ENCODE results near the gene MCRS1. TPM values are rescaled to one million over a fixed set of nuclear protein-coding genes. Genes with fewer than 3 reads are reported as not detected.

The MCRS1 gene
- polyA plus RNA-seq, 3 donors: 26.5 to 42.7 (median 38.3) TPM

DNA sequence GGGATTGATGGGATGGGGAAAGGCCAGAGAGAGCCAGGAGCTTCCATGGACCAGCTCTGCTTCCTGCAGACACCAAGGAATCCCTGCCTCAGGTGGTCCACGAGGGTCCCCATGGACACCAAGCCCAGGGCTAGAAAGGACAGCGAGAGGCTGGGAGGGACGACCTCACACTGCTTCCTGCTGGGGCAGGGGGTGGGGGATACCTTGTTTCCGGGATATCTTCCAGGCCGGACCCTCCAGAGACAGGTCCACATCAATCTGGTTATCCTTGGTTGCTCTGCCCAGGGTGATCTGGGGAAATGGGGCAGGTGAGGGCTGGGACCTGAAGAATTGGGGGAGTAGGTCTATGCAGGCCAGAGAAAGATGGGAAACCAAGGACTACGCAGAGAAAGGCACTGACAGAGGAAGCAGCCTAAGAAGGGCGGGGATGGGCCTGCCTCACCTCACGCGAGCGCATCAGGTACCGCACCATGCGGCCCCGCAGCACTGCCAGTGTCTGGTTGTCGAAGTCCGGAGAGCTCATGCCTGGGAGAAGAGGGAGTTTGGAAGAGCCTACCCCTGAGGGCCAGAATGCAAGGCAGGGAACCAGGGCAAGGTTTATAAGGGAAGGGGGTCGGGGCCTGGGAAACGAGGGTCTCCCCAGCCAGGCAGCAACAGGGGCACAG, 8.8 kb downstream of the MCRS1 start:
- no peak overlapping the region for H3K27ac ChIP-seq (ENCODE audit: low read depth, low read length)
- 93 to 95% (median 95%) methylated on average over 17 of the region's 17 CpGs for WGBS, 3 donors

DNA sequence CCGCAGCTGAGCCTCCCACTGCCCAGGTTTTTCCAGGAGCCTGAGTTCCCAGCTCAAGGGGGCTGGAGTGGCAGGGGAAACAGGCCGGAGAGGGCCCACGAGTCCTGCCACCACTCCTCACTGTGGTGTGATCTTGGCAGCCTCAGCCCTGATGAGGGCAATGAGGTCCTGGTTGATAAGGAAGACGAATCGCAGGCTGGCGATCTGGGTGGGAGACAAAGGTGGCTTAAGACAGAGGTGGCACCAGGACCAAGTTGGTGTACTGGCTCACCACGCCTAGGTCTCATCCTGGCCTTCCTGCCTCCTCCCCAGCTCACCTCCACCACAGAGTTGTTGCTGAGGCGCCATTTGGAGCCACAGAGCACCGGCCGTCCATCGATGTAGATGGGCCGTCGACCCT, 9.4 kb downstream of the MCRS1 start:
- H3K27ac ChIP-seq (ENCODE audit: low read depth, low read length): no peak overlapping the region
- 87 to 93% (median 91%) methylated on average over 13 of the region's 13 CpGs for WGBS, 3 donors

DNA sequence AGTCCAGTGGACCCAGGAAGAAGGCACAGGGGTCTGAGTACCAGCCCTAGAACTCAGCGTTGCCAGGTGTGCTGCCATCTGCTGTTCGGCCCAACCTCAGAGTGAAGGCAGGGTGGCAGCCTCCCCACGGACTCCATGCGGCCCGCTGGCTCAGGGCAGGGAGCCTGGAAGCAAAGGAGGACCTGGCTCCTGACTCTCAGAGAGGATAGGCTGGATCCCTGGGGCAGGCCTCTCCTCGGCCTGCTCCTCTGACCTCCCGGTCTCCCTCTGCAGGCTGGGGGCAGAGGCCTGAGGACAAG, 10.1 kb downstream of the MCRS1 start:
- H3K27ac ChIP-seq (ENCODE audit: low read depth, low read length): no peak overlapping the region
- 70 to 81% (median 79%) methylated on average over 6 to 7 of the region's 7 CpGs for WGBS, 3 donors

DNA sequence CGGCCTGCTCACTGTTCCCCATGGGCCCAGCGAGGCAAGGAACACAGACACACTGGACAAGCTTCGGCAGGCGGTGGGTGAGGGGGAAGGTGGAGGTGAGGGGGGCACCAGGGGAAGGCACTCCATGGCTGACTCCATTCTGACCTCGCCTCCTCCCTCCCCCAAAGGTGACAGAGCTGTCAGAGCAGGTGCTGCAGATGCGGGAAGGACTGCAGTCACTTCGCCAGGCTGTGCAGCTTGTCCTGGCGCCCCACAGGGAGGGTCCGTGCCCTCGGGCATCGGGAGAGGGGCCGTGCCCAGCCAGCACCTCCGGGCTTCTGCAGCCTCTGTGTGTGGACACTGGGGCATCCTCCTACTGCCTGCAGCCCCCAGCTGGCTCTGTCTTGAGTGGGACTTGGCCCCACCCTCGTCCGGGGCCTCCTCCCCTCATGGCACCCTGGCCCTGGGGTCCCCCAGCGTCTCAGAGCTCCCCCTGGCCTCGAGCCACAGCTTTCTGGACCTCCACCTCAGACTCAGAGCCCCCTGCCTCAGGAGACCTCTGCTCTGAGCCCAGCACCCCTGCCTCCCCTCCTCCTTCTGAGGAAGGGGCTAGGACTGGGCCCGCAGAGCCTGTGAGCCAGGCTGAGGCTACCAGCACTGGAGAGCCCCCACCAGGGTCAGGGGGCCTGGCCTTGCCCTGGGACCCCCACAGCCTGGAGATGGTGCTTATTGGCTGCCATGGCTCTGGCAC, 10.6 kb downstream of the MCRS1 start:
- 84 to 90% (median 88%) methylated on average over 18 of the region's 18 CpGs for WGBS, 3 donors

DNA sequence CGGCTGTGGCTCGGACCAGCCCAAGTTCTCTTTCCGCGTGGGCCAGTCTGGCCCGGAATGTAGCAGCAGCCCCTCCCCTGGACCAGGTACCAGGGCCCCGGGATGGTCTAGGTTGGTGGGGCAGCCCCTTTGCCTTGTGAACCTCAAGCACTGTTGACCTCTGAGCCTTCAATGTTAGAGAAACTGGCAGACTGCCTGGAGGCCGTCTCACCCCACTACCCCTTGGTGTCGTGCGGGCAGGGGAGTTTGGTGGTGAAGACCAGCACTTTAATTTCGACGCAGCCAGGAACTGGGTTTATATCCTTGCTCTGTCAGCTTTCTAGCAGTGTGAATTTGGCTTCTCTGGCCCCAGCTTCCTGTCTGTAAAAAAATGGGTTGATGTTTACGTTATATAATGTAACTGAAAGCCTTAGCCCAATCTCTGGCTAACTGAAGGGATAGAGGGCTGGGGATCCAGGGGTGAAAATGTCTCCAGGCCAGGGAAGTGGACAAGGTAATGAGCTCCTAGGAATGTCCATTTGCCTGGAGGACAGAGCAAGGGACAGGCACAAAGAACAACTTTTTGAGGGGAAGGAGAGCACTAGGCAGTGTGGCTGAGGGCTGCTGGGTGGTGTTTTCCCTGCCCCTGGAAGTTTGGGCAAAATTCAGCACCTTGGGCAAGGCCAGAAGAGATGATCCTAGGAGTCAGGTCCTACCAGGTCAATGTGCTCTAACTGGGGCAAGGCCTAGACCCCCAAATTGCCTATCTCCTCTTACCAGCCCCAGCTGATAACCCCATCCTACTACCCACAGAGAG, 11.4 kb downstream of the MCRS1 start:
- 69 to 78% (median 76%) methylated on average over 12 of the region's 12 CpGs for WGBS, 3 donors

More for the DNA sequence above, 10.6 kb downstream of the MCRS1 start:
- no peak overlapping the region for H3K27ac ChIP-seq (ENCODE audit: low read depth, low read length)

DNA sequence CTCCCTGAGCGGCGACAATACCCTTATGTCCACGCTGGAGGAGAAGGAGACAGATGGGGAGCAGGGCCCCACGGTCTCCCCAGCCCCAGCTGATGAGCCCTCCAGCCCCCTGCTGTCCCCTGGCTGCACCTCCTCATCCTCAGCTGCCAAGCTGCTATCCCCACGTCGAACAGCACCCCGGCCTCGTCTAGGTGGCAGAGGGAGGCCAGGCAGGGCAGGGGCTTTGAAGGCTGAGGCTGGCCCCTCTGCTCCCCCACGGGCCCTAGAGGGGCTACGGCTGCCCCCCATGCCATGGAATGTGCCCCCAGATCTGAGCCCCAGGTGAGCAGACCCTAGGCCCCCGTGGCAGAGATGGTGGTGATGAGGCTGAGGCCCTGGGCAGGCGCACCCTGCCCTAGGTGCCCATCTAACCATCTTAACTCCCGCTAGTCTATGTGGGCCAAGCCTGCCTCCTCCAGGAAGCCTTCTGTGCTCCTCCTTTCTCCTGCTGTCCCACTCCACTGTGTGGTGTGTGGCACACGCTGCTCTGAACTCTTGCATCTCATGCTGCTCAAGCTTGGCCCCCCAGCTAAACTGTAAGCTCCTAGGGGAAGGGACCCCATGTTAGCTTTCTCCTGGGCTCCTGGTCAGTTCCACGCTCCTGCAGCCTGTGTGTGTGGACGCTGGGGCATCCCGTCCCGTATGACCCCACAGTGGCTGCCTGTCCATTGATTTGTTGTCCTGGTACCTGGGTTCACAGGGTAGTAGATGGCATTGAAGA, 12.1 kb downstream of the MCRS1 start:
- no peak overlapping the region for H3K27ac ChIP-seq (ENCODE audit: low read depth, low read length)
- 77 to 89% (median 80%) methylated on average over 17 to 18 of the region's 18 CpGs for WGBS, 3 donors

More for the DNA sequence above, 11.4 kb downstream of the MCRS1 start:
- no peak overlapping the region for H3K27ac ChIP-seq (ENCODE audit: low read depth, low read length)

DNA sequence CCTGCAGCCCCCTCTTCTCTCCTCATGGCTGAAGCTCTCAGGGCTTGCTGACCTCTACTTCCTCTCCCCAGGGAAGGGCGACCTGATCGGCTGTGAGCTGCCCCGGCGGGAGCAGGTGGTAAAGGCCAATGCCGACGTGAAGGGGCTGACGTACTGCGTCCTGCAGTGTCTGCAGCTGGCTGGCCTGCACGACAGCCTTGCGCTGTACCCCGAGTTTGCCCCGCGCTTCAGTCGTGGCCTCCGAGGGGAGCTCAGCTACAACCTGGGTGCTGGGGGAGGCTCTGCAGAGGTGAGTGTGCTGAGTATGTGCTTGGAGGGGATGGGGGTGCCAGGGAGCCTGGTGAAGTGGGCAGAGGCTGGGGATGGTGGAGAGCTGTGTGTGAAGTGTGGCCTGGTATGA, 13.7 kb downstream of the MCRS1 start:
- 69 to 80% (median 79%) methylated on average over 13 to 15 of the region's 15 CpGs for WGBS, 3 donors
- H3K27ac ChIP-seq (ENCODE audit: low read depth, low read length): no peak overlapping the region

DNA sequence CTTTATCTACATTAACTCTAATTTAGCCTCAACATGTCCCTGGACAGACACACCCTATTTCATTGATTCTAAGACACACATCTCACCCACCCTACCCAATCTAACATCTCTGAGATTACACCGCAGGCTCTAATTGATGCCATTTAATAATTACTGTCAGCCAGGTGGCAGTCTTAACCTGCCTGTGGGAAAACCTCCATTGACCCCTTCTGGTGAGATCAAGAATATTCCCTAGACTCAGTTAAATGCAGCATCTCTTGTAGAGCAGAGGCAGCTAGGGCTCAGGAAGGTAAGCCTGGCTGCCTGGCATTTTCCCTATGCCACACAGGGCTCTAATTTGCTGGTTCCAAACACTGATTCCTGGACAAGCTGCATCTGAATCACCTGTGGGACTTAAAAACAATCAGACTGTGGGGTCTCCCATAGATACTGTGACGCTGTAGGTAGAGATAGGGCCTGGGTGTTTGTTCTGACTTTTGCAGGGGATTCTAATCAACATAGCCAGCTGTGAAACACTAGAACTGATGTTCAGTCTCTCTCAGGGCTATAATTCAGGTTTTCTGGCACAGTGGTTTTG, 14.3 kb downstream of the MCRS1 start:
- WGBS, 3 donors: 49 to 71% (median 68%) methylated on average over 2 of the region's 2 CpGs

DNA sequence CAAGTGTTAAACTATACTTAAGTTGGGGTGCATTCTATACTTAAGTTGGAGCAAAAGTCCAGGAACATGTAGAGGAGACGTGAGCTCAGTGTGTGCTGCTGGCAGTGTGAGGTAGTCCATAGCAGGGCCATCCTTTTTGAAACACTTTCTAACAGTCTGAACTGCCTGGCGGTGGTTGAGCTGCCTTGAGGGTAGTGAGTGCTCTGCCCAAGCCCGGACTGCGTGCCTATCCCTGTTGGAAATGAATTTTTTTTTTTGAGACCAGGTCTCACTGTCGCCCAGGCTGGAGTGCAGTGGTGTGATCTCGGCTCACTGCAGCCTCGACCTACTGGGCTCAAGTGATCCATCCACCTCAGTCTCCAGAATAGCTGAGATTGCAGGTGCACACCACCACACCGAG, 15.0 kb downstream of the MCRS1 start:
- WGBS, 3 donors: 84 to 90% (median 88%) methylated on average over 8 of the region's 8 CpGs
- no peak overlapping the region for H3K27ac ChIP-seq (ENCODE audit: low read depth, low read length)

More for the DNA sequence above, 14.3 kb downstream of the MCRS1 start:
- H3K27ac ChIP-seq (ENCODE audit: low read depth, low read length): no peak overlapping the region

DNA sequence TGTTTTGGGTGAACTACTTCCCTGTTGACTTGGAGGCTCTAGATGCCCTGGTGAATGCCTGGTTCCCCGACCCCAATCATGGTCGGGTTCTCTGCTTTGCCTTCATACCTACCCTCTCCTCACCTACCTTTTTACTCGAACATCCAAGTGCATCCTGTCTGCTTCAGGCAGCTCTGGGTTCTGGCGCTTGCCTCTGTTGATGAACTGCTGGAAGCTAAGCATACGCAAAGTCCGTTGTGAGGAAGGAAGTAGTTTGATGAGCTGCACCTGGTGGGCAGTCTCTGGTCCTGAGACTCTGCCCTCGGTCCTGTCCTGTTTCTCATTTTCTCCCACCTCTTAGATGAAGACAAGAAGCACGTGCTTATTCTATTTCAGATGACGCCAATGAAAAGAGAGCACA, 15.5 kb downstream of the MCRS1 start:
- H3K27ac ChIP-seq (ENCODE audit: low read depth, low read length): no peak overlapping the region
- 38 to 79% (median 45%) methylated on average over 9 of the region's 9 CpGs for WGBS, 3 donors

DNA sequence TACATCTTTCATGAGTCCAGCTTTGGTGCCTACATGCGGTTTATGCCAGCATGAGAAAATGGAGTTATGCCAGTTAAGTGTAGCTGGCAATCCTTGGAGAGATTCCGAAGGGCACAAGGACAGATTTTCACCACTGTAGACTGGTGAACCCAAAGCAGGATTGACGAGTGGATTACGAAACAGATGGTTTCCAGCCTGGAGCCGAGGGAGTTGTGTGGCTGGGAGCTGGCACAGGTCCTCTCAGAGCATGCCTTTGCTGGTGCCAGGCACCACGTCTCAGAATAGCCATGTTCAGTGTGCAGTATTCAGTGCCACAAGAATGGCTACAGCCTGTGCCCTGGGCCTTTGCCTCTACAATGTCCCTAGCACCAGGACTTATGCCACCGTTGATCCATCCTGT, 15.9 kb downstream of the MCRS1 start:
- WGBS, 3 donors: 27 to 64% (median 57%) methylated on average over 7 of the region's 7 CpGs
- H3K27ac ChIP-seq (ENCODE audit: low read depth, low read length): no peak overlapping the region

DNA sequence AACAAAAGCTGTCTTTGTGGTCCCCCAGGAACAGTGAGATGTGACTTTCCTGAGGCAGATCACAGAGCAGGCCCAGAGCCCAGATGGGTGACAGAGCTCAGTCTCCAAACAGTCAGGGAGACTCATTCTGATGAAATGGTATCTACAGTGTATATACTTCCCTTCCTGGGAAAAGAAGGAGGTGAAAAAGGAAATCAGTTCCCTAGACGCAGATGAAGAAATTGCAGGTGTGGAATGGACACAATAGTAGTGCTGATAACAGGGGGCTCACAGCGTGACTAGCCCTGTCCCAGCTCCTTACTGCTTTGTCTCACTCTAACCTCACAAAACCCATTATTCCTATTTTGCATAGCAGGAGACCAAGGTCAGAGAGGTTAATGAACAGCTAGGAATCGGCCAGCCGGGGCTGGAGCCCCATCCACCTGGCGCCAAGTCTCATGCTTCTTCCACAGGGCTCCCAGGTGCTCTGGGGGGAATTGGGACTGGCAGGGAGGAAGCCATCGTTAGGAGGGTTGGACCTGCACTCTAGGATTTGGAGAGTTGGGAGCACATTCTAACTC, 17.2 kb downstream of the MCRS1 start:
- H3K27ac ChIP-seq (ENCODE audit: low read depth, low read length): no peak overlapping the region
- WGBS, 3 donors: 34 to 88% (median 86%) methylated on average over 6 of the region's 6 CpGs

DNA sequence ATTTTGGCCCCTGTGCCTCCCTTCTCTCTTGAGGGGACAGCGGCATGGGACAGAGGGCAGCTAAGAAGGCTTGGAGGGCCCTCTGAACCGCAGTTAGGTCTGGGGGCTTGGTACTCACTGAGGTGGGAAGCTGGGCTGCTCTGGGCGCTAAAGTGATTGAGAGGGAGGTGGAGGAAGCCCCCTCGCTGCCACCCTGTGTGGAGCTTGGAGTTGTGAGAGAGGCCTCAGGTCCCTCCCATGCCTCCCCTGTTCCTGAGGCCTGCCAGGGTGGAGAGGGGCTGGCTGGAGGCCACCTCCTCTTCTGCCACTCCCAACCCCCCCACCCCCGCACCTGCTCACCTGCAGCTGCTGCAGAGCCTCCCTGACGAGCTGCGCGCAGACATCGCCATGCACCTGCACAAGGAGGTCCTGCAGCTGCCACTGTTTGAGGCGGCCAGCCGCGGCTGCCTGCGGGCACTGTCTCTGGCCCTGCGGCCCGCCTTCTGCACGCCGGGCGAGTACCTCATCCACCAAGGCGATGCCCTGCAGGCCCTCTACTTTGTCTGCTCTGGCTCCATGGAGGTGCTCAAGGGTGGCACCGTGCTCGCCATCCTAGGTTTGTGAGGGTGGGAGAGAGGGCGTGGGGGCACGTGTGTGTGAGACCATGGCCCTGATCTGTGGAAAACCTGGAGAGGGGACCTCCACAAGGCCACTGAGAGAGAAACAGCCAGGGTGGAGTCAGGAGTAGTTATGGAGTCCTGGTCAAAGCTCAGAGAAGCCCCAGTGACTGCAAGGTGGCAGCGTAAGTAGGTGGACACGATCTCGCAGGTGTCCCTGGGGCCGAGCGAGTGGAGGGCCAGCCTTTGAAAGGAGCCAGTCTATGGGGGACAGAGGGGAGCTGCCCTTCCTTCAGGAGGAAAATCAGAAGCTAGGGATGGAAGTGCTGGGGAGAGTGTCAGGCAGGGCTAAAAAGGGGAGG, 17.9 kb downstream of the MCRS1 start:
- no peak overlapping the region for H3K27ac ChIP-seq (ENCODE audit: low read depth, low read length)
- 69 to 95% (median 94%) methylated on average over 25 to 28 of the region's 28 CpGs for WGBS, 3 donors

DNA sequence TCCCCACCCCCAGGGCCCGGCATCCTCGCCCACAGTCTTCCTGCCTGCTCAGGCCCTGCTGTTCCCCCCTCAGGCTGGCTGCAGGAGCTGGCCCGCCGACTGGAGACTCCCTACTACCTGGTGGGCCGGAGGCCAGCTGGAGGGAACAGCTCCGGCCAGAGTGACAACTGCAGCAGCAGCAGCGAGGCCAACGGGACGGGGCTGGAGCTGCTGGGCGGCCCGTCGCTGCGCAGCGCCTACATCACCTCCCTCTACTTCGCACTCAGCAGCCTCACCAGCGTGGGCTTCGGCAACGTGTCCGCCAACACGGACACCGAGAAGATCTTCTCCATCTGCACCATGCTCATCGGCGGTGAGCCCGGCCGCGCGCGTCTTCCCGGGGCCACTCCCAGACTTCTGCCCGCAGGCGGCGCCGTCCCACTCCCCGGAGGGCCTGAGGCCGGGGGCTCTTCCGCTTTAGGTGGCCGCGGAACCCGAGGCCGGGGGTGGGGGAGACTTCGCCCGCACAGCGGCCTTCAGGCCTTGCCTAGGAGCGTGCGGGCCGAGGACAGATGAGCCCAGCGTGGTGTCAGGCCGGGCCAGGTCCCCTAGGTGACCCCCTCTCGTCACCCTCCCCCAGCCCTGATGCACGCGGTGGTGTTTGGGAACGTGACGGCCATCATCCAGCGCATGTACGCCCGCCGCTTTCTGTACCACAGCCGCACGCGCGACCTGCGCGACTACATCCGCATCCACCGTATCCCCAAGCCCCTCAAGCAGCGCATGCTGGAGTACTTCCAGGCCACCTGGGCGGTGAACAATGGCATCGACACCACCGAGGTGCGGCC, 18.9 kb downstream of the MCRS1 start:
- 8 to 62% (median 13%) methylated on average over 65 to 70 of the region's 70 CpGs for WGBS, 3 donors

DNA sequence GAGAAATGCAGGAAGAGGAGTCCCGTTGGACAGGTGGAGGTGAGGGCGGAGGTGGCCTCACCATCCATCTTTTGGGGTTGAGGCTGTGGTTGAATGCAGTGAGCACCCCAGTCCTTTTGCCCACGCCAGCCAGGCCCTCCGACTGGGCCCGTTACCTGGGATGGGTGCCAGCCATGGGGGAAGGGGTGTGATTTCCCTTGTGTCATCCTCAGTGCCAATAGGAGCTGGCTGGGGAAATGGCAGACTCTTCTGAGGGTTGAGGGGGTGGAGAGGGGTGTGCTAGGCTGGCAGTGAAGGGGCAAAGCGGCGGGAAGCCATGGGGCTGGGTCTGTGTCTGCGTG, 19.5 kb downstream of the MCRS1 start:
- WGBS, 3 donors: 40 to 61% (median 42%) methylated on average over 8 of the region's 8 CpGs
- no peak overlapping the region for H3K27ac ChIP-seq (ENCODE audit: low read depth, low read length)

More for the DNA sequence above, 18.9 kb downstream of the MCRS1 start:
- H3K27ac ChIP-seq (ENCODE audit: low read depth, low read length): no peak overlapping the region

DNA sequence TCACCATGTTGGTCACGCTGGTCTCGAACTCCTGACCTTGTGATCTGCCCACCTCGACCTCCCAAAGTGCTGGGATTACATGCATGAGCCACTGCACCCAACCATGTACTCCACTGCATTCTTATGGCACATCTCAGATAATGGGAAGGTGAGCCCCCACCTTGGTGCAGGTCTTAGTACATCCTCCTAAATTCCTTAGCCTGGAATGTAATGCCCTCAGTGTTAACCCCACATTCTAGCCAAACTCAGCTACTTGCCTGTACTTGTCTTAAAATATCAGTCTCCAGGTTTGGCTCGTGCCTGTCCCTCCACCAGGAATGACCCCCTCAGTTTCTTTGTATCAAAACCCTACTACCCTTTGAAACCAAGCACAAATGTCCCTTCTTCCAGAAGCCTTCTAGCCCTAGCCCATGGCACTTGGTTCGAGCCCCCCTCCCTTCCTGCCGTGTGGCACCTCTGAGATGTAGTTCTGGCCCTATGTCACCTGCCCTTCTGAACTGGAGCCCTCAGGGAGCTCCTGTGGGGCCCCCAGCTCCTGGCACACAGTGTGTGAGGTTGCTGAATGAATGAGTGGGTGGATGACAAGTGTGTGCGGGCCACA, 20.8 kb downstream of the MCRS1 start:
- H3K27ac ChIP-seq (ENCODE audit: low read depth, low read length): no peak overlapping the region
- WGBS, 3 donors: 78 to 85% (median 81%) methylated on average over 7 of the region's 7 CpGs
